HG03520 (cell line): ENCODE data around the gene FKBP8.

Source experiments
- ATAC-seq: cut with Tn5 transposase; IDR thresholded peaks from one replicate; pipeline ENCODE4 v1.9.1; 2021; ENCODE audit warnings: mild to moderate bottlenecking, moderate library complexity; ENCODE audit not compliant: unreplicated experiment

The FKBP8 gene

DNA sequence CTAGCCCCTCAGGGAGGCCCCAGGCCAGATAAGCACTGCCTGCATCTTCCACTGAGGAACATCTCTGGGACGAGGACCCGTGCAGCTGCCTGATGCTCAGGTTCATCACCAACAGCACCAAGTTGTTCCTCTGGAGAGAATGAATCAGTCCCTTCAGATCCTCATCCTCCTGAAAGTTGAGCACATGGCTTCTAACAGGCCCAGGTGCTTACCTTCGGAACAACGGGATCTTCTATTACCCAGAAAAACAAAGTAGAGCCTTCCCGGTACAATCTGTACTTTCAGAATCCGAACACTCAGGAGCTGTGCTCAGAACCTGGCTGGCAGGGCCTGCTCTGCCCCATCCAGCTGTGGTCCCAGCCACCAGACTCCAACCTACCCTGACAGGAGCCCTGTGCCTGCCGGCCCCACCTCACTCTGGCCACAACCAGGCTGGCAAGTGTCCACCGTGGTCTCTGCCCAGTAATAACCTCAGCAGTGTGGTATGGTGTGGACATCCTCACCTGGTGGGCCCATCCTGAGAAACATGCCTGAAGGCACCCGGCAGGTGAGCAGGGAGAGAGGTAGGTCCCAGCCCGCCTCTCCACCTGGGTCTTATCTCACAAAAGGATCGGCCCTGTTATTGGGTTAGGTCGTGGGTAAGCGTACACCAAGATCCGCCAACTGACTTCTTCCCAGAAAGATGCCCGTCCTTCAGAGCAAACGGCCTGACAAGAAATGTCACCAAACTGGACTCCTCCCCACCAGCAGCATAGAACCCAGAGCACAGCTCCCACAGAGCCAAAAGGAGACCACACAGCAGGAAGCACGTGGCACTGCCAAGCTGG lies 55.6 kb downstream of the FKBP8 start:
- no peak for ATAC-seq

- no peak for ATAC-seq
Measured at GRCh38 chr19:18486746-18487145, 56.6 kb downstream of the FKBP8 start.

DNA sequence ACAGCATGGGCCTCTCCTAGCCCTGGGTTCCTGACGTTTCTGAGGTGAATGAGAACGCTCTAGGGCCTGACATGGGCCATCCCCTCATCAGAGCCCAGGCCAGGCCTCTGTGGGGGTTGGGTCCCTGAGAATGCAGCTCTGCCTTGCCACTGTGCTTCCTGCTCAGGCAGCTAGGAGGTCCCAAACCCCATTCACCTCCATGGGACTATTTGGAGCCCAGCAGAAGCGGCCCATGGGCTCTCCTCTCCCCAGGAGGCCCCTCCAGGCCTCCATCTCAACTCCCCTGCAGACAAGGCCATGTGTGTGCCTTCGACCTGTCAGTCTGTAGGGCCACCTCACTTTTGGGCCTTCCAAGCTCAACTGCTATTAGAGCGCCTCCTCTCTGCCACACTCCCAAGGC lies 58.4 kb downstream of the FKBP8 start:
- ATAC-seq = no peak

GRCh38 chr19:18483119-18483890 lies 60.1 kb downstream of the FKBP8 start:
- no peak for ATAC-seq
